Anterior cingulate cortex (tissue), 58 donors: ENCODE data around the gene HJURP.

Experiments used
- DNase-seq, 58 donors: peaks; one replicate each; lab custom pipeline; 2025; lab: John Stamatoyannopoulos, UW

The HJURP gene

DNA sequence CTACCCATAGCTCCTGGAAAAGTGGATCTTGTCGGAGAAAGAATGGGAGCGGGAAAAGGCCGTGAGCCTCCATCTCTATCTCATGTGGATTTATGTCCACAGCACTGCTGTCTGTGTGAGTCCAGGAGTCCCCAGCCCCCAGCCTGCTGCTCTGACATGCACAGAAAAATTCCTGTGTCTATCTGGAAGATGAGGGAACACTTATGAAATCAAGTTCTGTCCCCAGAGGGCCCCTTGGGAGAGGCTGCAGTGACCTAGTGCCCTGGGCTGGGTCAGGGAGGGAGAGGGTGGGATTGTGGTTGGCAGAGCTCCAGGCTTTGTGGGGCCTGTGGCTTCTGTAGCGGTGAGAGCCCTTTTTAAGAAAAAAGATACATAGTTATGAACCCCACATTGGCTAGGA is 37.6 kb downstream of the HJURP start:
- no peak for DNase-seq

GRCh38 chr2:233816334-233816733 is 38.0 kb downstream of the HJURP start:
- no peak for DNase-seq

DNA sequence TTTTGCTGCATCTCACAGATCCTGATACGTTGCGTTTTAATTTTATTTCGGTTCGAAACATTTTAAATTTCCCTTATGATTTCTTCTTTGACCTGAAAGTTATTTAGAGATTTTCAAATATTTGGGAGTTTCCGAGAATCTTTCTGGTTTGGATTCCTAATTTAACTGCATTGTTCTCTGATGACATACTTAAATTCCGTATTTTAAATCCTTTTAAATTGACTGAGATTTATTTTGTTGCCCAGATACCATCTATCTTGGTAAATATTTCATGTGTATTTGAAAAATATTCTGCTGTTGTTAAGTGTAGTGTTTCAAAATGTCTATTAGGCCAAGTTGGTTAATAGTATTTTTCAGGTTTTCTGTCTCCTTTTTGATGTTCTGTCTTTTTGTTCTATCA is 38.5 kb downstream of the HJURP start:
- no peak for DNase-seq

GRCh38 chr2:233814056-233814835 is 40.1 kb downstream of the HJURP start:
- DNase-seq = no peak

- no peak for DNase-seq
Observed at GRCh38 chr2:233813236-233814055, 40.9 kb downstream of the HJURP start.

GRCh38 chr2:233811732-233812131 is 42.6 kb downstream of the HJURP start:
- DNase-seq = no peak

GRCh38 chr2:233811087-233811486 is 43.2 kb downstream of the HJURP start:
- no peak for DNase-seq

- DNase-seq = no peak
Observed at GRCh38 chr2:233810385-233810784, 44.0 kb downstream of the HJURP start.

- DNase-seq = no peak
Observed at GRCh38 chr2:233807966-233808935, 46.1 kb downstream of the HJURP start.

DNA sequence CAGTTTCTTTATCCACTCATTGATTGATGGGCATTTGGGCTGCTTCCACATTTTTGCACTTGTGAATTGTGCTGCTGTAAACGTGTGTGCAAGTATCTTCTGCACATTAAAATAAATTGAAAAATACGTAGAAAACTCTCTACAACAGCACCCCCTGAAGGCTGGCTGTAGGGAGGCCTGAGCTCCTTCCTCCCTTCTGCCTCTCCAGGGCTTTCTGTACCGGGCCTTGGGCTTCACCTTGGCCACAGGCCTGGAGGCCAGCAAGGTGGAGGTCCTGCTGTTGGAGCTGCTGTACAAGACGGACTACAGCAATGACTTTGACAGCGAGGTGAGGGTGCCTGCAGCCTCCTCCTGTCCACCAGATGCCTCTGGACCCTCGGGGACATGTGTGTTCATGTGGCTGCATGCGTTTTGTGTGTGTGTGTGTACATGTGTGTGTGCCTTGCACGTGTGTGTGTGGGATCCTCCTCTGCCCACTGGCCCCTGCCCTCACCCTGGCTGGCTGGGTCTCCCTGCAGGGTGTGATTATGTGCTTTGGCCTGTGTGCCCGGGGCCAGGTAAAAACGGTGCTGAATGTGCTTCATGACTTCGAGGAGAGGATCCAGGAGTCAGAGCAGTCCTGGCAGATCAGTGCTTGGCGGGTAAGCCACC is 47.0 kb downstream of the HJURP start:
- DNase-seq = no peak

DNA sequence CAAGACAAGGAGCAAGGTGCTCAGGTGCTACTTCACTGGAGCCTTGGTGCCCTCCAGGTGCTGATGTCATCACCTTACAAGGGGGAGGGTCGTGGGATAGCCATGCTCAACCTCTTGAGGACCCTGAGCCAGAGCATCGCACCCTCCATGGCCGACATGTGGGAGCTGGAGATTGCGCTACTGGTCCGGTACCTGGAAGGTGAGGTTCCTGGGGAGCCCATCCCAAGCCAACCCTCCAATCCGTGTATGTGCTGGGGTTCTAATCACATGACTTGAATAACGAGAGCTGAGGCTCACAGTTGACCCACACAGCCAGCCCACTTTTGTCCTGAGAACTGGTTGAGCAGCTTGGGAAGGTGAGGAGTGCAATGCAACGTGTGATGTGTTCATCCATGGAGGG is 50.3 kb downstream of the HJURP start:
- no peak for DNase-seq

GRCh38 chr2:233803292-233803911 is 50.9 kb downstream of the HJURP start:
- DNase-seq = no peak

- no peak for DNase-seq
Observed at GRCh38 chr2:233802132-233802815, 52.1 kb downstream of the HJURP start.

DNA sequence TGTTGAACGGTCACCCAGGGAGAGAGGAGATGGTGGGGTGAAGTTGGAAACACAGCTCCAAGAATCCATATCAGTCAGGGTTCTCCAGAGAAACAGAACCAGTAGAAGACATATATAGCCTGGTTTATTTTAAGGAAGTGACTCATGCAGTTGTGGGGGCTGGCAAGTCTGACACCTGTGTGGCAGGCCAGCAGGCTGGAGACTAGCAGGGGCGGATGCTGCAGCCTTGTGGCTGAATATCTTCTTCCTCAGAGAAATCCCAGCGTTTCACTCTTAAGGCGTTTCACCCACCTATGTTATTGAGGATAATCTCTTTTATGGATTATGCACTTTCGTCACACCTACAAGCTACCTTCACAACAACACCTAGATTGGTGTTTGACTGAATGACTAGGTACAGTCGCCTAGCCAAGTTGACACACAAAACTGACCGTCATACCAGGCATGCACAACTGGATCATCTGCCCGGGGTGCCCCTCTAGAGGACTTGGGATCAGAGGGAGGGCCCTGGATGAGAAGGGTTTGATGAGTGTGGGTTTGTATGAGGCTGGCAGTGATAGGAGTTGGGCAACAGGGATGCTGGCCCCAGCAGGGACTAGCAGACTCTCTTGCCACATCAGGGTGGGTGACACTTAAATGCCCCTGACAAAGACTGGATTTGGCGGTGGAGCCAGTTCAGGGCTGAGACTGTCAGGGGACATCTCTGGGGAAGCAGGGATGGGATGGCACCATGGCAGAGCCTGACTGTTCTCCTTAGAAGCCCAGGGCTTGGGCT is 52.8 kb downstream of the HJURP start:
- peak in 14 of 58 donors; percentile 2 to 39 (median 11) for DNase-seq

GRCh38 chr2:233800208-233800607 is 54.1 kb downstream of the HJURP start:
- no peak for DNase-seq

DNA sequence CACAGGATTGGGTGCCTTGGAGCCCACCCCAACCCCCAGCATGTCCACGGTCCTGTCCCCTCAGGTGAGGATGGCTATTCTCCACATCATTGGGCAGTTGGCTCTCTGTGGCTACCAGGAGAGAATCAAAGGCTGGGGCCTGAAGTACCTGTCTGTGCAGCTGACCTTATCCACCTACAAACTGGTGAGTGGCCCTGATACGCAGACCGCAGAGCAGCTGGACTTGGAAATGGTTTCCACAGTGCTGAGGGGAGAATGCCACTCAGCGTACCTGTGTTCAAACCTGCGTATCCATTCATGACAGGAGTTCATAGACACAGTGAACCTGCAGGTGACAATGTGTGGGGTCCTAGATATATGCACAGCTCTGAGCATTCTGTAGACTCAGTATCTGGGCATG is 54.6 kb downstream of the HJURP start:
- no peak for DNase-seq

GRCh38 chr2:233799087-233799665 is 55.2 kb downstream of the HJURP start:
- DNase-seq = no peak
